ENCODE data around the gene KLRG1.

The KLRG1 gene

GRCh38 chr12:8987163-8987562 is 2.2 kb upstream of the KLRG1 start:
- no peak for DNase-seq

GRCh38 chr12:8987685-8988084 is 1.7 kb upstream of the KLRG1 start:
- DNase-seq = no peak

- no peak for DNase-seq
These were observed 2.3 kb downstream of the KLRG1 start for GRCh38 chr12:8991371-8992345.

- no peak for DNase-seq
These were observed 4.5 kb downstream of the KLRG1 start for GRCh38 chr12:8993827-8994226.

DNA sequence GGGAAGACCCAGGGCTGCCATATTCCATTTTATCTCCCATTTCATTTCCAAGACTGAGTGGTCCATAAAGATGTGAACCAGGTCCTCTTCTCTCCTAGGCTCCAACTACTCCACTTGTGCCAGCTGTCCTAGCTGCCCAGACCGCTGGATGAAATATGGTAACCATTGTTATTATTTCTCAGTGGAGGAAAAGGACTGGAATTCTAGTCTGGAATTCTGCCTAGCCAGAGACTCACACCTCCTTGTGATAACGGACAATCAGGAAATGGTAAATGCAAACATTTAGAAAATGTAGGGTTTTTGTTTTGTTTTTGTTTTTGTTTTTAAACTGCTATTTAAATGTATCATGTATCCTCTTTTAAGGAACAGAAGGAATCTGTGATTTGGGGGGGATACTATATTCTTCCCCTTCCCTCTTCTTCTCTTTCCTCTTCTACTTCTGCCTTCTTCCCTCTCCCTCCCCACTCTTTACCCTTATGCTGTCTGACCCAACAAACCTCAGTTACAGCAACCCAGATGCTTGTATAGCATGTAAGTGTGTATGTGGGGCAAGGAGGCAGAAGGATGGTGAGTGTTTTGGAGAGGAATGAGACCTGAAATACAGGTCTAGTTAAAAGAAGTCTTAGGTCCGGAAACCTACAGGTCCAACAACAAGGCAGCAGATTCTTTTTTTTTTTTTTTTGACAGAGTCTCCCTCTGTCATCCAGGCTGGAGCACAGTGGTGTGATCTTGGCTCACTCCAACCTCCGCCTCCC is 5.9 kb downstream of the KLRG1 start:
- no peak for DNase-seq

- DNase-seq = no peak
These were observed 7.5 kb downstream of the KLRG1 start for GRCh38 chr12:8996682-8997405.

- DNase-seq = no peak
These were observed 11.9 kb downstream of the KLRG1 start for GRCh38 chr12:9001233-9001632.

GRCh38 chr12:9002335-9002734 is 13.0 kb downstream of the KLRG1 start:
- DNase-seq = no peak

DNA sequence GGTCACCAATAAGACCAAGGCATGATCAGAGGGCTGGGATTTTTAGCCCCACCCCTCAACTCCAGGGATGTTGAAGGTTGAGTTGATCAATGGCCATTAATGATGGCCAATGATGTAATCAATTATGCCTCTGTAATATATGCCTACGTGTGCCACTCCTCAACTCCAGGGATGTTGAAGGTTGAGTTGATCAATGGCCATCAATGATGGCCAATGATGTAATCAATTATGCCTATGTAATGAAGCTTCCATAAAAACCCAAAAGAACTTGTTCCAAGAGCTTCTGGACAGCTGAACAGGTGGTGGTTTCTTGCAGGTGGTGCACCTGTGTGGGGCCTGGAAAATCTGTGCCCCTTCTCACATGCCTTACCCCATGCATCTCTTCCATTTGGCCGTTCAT is 33.2 kb downstream of the KLRG1 start:
- DNase-seq = no peak

DNA sequence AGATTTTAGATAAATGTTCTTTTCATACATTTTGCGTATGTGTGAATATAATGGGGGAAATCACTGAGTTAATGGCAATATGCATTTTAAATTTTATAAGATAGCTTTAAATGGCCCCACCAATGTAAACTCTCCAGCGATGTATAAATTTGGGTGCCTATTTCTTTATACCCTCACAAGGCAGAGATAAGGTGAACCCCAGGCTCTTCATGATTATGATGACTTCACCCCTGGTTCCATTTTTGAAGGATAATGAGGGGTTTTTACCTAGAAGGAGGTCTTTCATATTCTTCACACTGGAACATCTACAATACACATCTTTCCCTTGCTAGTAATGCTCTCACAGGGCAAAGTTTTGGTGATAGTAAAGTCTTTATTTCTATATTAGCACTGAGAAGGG is 35.2 kb downstream of the KLRG1 start:
- no peak for DNase-seq

DNA sequence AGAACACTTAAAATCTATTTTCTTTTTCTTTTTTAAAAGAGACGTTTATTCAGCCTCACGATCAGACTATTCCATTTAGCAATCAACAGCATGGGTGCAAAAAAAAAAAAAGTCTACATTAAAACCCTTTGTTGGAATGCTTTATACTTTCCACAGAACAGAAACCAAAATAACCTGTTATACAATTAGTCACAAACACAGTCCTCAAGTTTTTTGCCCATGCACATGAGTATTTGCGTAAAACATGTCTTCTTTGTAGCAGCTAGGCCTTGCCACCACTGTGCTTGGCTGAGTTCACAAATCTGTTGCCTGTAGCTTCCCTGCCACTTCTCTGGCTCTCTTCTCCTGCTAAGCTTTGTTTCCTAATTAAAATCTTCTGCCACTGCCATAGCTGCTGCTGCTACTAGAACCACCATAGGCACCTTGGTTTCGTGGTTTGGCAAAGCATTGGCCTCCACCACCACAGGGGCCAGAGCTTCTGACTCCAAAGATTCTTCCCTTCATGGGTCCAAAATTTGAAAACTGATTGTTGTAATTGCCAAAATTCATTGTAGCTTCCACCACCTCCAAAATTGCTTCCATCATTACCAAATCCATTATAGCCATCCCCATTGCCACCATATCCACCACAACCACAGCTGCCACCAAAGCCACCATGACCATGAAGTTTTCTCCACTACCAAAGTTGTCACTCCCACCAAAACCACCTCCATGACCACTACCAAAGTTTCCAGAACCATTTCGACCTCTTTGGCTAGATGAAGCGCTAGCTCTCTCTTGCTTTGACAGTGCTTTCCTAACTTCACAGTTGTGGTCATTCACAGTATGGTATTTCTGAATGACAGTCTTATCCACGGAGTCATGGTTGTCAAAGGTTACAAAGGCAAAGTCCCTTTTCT is 38.1 kb downstream of the KLRG1 start:
- DNase-seq = no peak

- DNase-seq = no peak
These were observed 41.4 kb downstream of the KLRG1 start for GRCh38 chr12:9030776-9031175.

GRCh38 chr12:9032202-9032964 is 43.0 kb downstream of the KLRG1 start:
- DNase-seq = no peak

DNA sequence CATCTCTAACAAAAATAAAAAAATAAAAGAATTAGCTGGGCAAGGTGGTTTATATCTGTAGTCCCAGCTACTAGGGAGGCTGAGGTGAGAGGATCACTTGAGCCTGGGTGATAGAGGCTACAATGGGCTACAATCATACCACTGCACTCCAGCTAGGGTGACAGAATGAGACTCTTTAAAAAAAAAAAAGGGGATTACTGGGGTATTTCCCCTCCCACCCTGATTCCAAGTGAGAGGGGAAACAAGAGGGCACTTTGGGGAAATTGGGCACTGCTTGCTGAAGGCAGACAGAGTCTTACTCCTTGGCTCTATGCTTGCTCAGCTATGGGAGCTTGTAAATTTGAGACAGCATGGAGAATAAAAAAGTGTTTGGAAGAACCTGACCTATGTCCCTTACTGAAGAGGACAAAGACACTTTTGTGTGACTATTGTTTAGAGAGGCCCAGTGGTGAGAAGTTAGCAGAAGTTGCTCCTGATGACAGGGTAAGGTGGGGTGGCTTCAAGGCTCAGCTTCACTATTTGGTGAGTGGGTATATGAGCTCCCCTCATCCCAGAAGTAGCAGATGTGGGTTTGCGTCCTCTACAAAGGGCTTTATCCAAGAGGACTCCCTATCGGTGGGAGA is 44.0 kb downstream of the KLRG1 start:
- no peak for DNase-seq

DNA sequence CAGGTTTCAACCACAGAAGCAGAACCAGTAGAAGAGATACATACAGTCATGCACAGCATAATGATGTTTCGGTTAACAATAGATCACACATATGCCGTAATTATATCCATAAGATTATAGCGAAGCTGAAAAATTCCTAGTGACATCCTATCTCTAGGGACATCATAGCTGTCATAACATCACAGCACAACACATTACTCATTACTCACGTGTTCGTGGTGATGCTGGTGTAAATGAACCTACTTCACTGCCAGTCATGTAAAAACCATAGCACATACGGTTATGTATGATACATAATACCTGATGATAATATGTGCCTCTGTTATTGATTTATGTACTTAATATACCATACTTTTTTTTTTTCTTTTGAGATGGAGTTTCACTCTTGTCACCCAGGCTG is 44.7 kb downstream of the KLRG1 start:
- DNase-seq = no peak

GRCh38 chr12:9036227-9036626 is 46.9 kb downstream of the KLRG1 start:
- no peak for DNase-seq

DNA sequence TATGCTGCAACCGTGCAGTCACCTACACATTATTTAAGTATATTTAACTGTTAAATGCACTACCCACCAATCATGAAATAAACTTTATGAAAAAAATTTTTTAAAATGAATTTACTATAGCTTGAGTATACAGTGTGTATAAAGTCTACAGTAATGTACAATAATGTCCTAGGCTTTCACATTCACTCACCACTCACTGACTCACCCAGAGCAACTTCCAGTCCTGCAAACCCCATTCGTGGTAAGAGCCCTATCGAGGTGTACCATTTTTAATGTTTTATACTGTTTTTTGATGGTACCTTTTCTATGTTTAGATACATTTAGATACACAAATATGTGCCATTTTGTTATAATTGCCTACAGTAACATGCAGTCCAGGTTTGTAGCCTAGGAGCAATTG is 48.1 kb downstream of the KLRG1 start:
- no peak for DNase-seq

- peak; percentile 63 for DNase-seq
These were observed 50.1 kb downstream of the KLRG1 start for GRCh38 chr12:9039397-9039977.

GRCh38 chr12:9040484-9041186 is 51.3 kb downstream of the KLRG1 start:
- no peak for DNase-seq

- DNase-seq = no peak
These were observed 52.0 kb downstream of the KLRG1 start for GRCh38 chr12:9041321-9041720.

Data from NCI-H1105 treated with DMSO at 0.1 percent for 48 hours (cell line).